Renal cortex interstitium (tissue), 15 donors: ENCODE measurements around the gene KANSL3. TPM values are rescaled to one million over a fixed set of nuclear protein-coding genes. Genes with fewer than 3 reads are reported as not detected.
"Not testable (repeated sequence)": the region's sequence is repeated elsewhere in the genome, so short reads cannot be mapped to it uniquely, and the experiment has no call there.

Source experiments
- DNase-seq, 11 donors: peaks; one replicate each; pipeline ENCODE4 v3.0.0-alpha.2; 2013; ENCODE audit warnings: low read depth in 9 of 11, low spot score in 4 of 11; ENCODE audit errors: extremely low read depth in 1 of 11
- long read RNA-seq, 16 experiments: transcript quantifications; one replicate each; lab custom pipeline, GENCODE V29; 2026
- polyA plus RNA-seq, 3 donors: library from polyadenylated mRNA; unstranded; fragments of 120-200 nt; gene quantifications; one replicate each; pipeline ENCODE4 v1.2.1, GENCODE V29; 2013; ENCODE audit not compliant: insufficient read length in 3 of 3

The KANSL3 gene
- polyA plus RNA-seq = 10 to 100 TPM; 53.0 to 60.4 (median 53.9) TPM
- long read RNA-seq, donor 1, partial matches to known transcripts = 0 of 2 reads
- long read RNA-seq, donor 1, other reads (novel, unspliced or antisense) = 0 of 2 reads
- long read RNA-seq, donor 2 = 0 reads
- long read RNA-seq, donor 3, full-length matches to known transcripts = 1 of 1 reads
- long read RNA-seq, donor 3, partial matches to known transcripts = 0 of 1 reads
- long read RNA-seq, donor 3, other reads (novel, unspliced or antisense) = 0 of 1 reads
- long read RNA-seq, donor 4, full-length matches to known transcripts = 4 of 4 reads
- long read RNA-seq, donor 4, partial matches to known transcripts = 0 of 4 reads
- long read RNA-seq, donor 4, other reads (novel, unspliced or antisense) = 0 of 4 reads
- long read RNA-seq, donor 5 = 0 reads
- long read RNA-seq, donor 6, partial matches to known transcripts = 5 of 6 reads
- long read RNA-seq, donor 6, other reads (novel, unspliced or antisense) = 0 of 6 reads
- long read RNA-seq, donor 7, partial matches to known transcripts = 0 of 1 reads
- long read RNA-seq, donor 7, other reads (novel, unspliced or antisense) = 0 of 1 reads
- long read RNA-seq, donor 8, full-length matches to known transcripts = 5 of 5 reads
- long read RNA-seq, donor 8, partial matches to known transcripts = 0 of 5 reads
- long read RNA-seq, donor 8, other reads (novel, unspliced or antisense) = 0 of 5 reads
- long read RNA-seq, donor 9, full-length matches to known transcripts = 2 of 2 reads
- long read RNA-seq, donor 9, partial matches to known transcripts = 0 of 2 reads
- long read RNA-seq, donor 9, other reads (novel, unspliced or antisense) = 0 of 2 reads
- long read RNA-seq, donor 10, full-length matches to known transcripts = 2 of 2 reads
- long read RNA-seq, donor 10, partial matches to known transcripts = 0 of 2 reads
- long read RNA-seq, donor 10, other reads (novel, unspliced or antisense) = 0 of 2 reads
- long read RNA-seq, donor 11 = 0 reads
- long read RNA-seq, donor 12 = 0 reads
- long read RNA-seq, donor 13, partial matches to known transcripts = 0 of 1 reads
- long read RNA-seq, donor 13, other reads (novel, unspliced or antisense) = 0 of 1 reads
- long read RNA-seq, donor 14, full-length matches to known transcripts = 3 of 3 reads
- long read RNA-seq, donor 14, partial matches to known transcripts = 0 of 3 reads
- long read RNA-seq, donor 14, other reads (novel, unspliced or antisense) = 0 of 3 reads
- long read RNA-seq, donor 15 = 0 reads
- long read RNA-seq, donor 16, full-length matches to known transcripts = 1 of 1 reads
- long read RNA-seq, donor 16, partial matches to known transcripts = 0 of 1 reads
- long read RNA-seq, donor 16, other reads (novel, unspliced or antisense) = 0 of 1 reads

GRCh38 chr2:96638144-96639121 lies at the start of gene KANSL3:
Gene KANSL3, minus strand, starts transcription at chr2:96638312. Its CDS starts 1,177 bp downstream, at chr2:96637135.
- peak; percentile 88 to 93 (median 90) for DNase-seq

GRCh38 chr2:96687266-96687665 lies 49.2 kb upstream of the KANSL3 start:
- DNase-seq = no peak

GRCh38 chr2:96685577-96686459 lies 47.7 kb upstream of the KANSL3 start:
- peak in 8 of 11 donors; percentile 10 to 52 (median 34) for DNase-seq

- peak in 1 of 11 donors; percentile 13 for DNase-seq
Observed at GRCh38 chr2:96684883-96685576, 46.9 kb upstream of the KANSL3 start.

GRCh38 chr2:96683972-96684820 lies 46.1 kb upstream of the KANSL3 start:
- no peak for DNase-seq

GRCh38 chr2:96683307-96683706 lies 45.2 kb upstream of the KANSL3 start:
- DNase-seq = no peak

GRCh38 chr2:96681540-96681939 lies 43.4 kb upstream of the KANSL3 start:
- DNase-seq = no peak

GRCh38 chr2:96680561-96681141 lies 42.5 kb upstream of the KANSL3 start:
- no peak for DNase-seq

- peak in 1 of 11 donors; percentile 13 for DNase-seq
Observed at GRCh38 chr2:96679848-96680247, 41.7 kb upstream of the KANSL3 start.

GRCh38 chr2:96669539-96670215 lies 31.6 kb upstream of the KANSL3 start:
- no peak for DNase-seq

GRCh38 chr2:96668771-96669170 lies 30.7 kb upstream of the KANSL3 start:
- DNase-seq = no peak

GRCh38 chr2:96665717-96666116 lies 27.6 kb upstream of the KANSL3 start:
- not testable (repeated sequence) for DNase-seq

GRCh38 chr2:96665083-96665569 lies 27.0 kb upstream of the KANSL3 start:
- DNase-seq = no peak

GRCh38 chr2:96664366-96664925 lies 26.3 kb upstream of the KANSL3 start:
- DNase-seq = no peak
